Activated naive CD4-positive, alpha-beta T cell treated with anti-CD3 and anti-CD28 coated beads for 36 hours (primary cell): ENCODE results near the gene DDX53. TPM values are rescaled to one million over a fixed set of nuclear protein-coding genes. Genes with fewer than 3 reads are reported as not detected.

Experiments
- CTCF ChIA-PET: fragments of 350-600 bp; sonication (Branson Sonifier 250); formaldehyde crosslinking; loops from one replicate; lab custom pipeline; 2021; ENCODE audit warnings: antibody characterized with exemption; lab: Charles Lee
- DNase-seq: peaks from one replicate; pipeline ENCODE4 v3.0.0-alpha.2; 2020
- H3K27ac Mint-ChIP-seq: one replicate; pipeline ENCODE4 v1.8.0; 2021; ENCODE audit warnings: mild to moderate bottlenecking, mixed read lengths
- H3K27me3 Mint-ChIP-seq: one replicate; pipeline ENCODE4 v1.8.0; 2021; ENCODE audit warnings: low read depth, mixed read lengths
- H3K36me3 Mint-ChIP-seq: one replicate; pipeline ENCODE4 v1.8.0; 2021; ENCODE audit warnings: low read depth, mixed read lengths
- H3K4me1 Mint-ChIP-seq: one replicate; pipeline ENCODE4 v1.8.0; 2021; ENCODE audit warnings: low read depth, mixed read lengths
- H3K4me3 Mint-ChIP-seq: one replicate; pipeline ENCODE4 v1.8.0; 2021; ENCODE audit warnings: mild to moderate bottlenecking, moderate library complexity, mixed read lengths
- H3K9me3 Mint-ChIP-seq: one replicate; pipeline ENCODE4 v1.8.0; 2021; ENCODE audit warnings: mixed read lengths
- intact Hi-C: fragments of 100-400 bp; cut with micrococcal nuclease; formaldehyde crosslinking; loops from one replicate; pipeline ENCODE4 v1.15.1; 2023
- total RNA-seq, 2 experiments: library from RNA; stranded (reverse); gene quantifications; one replicate each; pipeline ENCODE4 v1.2.3, GENCODE V29; 2021

The DDX53 gene
- not detected for total RNA-seq

GRCh38 chrX:22999696-23000223, at the start of gene DDX53:
Gene DDX53 (plus strand): TSS chrX:22999960. CDS start chrX:23000058, 98 bp downstream.
- CTCF ChIA-PET, result no interaction called here
- DNase-seq, result no peak
- Mint-ChIP-seq H3K27ac (no peak within 1 kb of the TSS), H3K4me3 (no peak within 1 kb of the TSS), H3K27me3 (no peaks in the 10 kb centered on the region), H3K4me1 (no peaks in the 10 kb centered on the region), H3K36me3 (no peaks in the 10 kb centered on the region), H3K9me3 (no peaks in the 10 kb centered on the region)
- intact Hi-C loops, result no loop called here

DNA sequence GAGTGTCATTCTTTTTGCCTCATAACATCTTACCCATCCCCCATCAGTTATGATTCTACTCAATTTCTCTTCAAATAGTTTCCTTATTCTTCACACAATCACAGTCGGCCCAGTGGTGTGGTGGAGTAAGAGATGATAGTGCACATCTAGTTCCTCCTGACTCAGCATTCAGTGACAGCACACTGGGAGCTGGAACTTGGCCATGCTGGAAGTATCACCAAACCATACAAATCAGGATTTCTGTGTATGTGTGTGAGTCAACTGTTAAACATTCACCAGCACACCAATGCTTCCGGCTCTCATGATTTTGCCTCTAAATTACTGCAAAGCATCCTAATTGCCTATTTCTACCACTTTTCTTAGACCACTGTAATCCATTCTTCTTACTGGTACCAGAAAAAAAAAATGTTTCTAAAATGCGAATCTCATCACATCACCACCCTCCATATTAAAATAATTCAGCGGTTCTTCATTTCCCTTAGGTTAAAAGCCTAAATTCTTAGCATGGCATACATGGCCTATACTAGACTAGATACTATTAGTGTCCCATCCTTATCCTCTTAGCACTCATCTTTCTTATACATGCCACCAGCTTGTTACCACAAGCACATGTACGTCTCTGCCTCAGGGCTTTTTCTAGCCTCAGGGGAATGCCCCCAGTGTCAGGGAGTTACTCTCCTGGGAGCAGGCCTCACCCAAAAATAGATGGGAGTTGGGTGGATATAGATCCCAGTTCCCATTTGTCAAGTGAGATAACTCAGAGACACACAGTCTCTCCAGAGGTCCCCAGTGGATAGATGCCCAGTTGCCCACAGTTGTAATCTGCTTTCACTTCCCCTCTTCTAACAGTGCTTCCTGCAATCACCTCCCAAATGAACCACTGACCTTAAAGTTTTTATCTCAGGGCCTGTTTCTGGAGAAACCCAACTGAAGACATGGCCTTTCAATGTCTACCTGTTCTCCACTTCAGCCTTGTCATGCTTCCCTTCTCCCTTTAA, 49.2 kb upstream of the DDX53 start:
- Mint-ChIP-seq H3K36me3 (no peaks in the 10 kb centered on the region), H3K9me3 (no peaks in the 10 kb centered on the region), H3K27me3 (no peaks in the 10 kb centered on the region), H3K27ac (no peak overlapping the region), H3K4me3 (no peak overlapping the region), H3K4me1 (no peaks in the 10 kb centered on the region)
- DNase-seq, result no peak
- intact Hi-C loops, result no loop called here
- CTCF ChIA-PET, result no interaction called here

DNA sequence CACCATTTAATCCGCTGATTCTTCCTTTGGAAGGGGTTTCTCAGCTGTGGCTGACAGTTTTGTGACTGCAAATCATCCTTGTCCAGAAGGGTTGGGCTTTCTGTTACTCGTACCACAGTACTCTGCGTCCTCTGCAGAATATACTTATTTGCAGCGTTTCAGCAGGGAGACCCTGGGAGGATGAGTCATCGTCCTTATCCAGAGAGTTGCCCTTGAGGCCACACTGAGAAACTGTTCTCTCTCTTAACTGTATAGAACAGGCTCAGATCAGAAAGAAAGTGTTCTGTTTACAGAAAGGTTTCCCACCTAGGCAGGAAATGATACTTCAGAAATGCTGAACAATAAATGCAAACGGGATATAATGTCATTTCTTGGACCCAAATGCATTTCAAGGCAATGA, 47.8 kb upstream of the DDX53 start:
- no peaks in the 10 kb centered on the region for H3K36me3 Mint-ChIP-seq
- DNase-seq, result no peak
- no peak overlapping the region for H3K27ac Mint-ChIP-seq
- no peaks in the 10 kb centered on the region for H3K4me1 Mint-ChIP-seq
- no peaks in the 10 kb centered on the region for H3K27me3 Mint-ChIP-seq
- H3K9me3 Mint-ChIP-seq, result no peaks in the 10 kb centered on the region
- intact Hi-C loops, result no loop called here
- H3K4me3 Mint-ChIP-seq, result no peak overlapping the region
- CTCF ChIA-PET, result no interaction called here

DNA sequence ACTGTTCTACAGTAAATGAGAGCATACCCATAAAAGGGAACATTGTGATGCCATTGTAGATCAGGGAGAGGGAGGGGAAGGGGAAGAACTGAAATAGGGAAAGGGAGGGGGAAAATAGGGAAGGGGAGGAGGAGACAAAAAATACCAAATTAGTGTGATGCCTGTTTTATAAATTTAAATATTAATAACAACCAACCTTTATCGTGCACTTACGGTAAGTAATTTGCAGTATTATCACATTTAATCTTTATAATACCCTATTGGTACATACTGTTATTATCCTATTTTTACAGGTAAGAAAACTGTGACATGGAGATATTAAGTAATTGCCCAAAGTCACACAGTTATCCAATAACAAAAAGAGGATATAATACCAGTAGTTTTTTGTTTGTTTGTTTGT, 41.5 kb upstream of the DDX53 start:
- Mint-ChIP-seq H3K36me3 (no peaks in the 10 kb centered on the region), H3K4me1 (no peaks in the 10 kb centered on the region)
- CTCF ChIA-PET, result no interaction called here

GRCh38 chrX:22959204-22959920, 40.4 kb upstream of the DDX53 start:
- Mint-ChIP-seq H3K9me3 (no peaks in the 10 kb centered on the region), H3K4me1 (no peaks in the 10 kb centered on the region), H3K4me3 (no peak overlapping the region), H3K27me3 (no peaks in the 10 kb centered on the region), H3K27ac (no peak overlapping the region), H3K36me3 (no peaks in the 10 kb centered on the region)
- no peak for DNase-seq
- CTCF ChIA-PET, result no interaction called here
- intact Hi-C loops, result no loop called here

More for the DNA sequence above, 41.5 kb upstream of the DDX53 start:
- Mint-ChIP-seq H3K9me3 (no peaks in the 10 kb centered on the region), H3K27me3 (no peaks in the 10 kb centered on the region), H3K27ac (no peak overlapping the region), H3K4me3 (no peak overlapping the region)
- intact Hi-C loops, result no loop called here
- DNase-seq, result no peak

GRCh38 chrX:22963196-22963595, 36.6 kb upstream of the DDX53 start:
- H3K9me3 Mint-ChIP-seq, result no peaks in the 10 kb centered on the region
- CTCF ChIA-PET, result no interaction called here
- no peaks in the 10 kb centered on the region for H3K27me3 Mint-ChIP-seq
- H3K27ac Mint-ChIP-seq, result no peak overlapping the region
- H3K4me3 Mint-ChIP-seq, result no peak overlapping the region
- intact Hi-C loops, result no loop called here
- no peaks in the 10 kb centered on the region for H3K36me3 Mint-ChIP-seq
- DNase-seq, result no peak
- no peaks in the 10 kb centered on the region for H3K4me1 Mint-ChIP-seq

GRCh38 chrX:22968494-22968893, 31.3 kb upstream of the DDX53 start:
- CTCF ChIA-PET, result no interaction called here
- no peaks in the 10 kb centered on the region for H3K4me1 Mint-ChIP-seq
- intact Hi-C loops, result no loop called here
- H3K27me3 Mint-ChIP-seq, result no peaks in the 10 kb centered on the region
- DNase-seq, result no peak
- H3K36me3 Mint-ChIP-seq, result no peaks in the 10 kb centered on the region
- H3K9me3 Mint-ChIP-seq, result no peaks in the 10 kb centered on the region
- H3K4me3 Mint-ChIP-seq, result no peak overlapping the region
- H3K27ac Mint-ChIP-seq, result no peak overlapping the region

- CTCF ChIA-PET, result no interaction called here
- Mint-ChIP-seq H3K9me3 (no peaks in the 10 kb centered on the region), H3K27me3 (no peaks in the 10 kb centered on the region), H3K4me1 (no peaks in the 10 kb centered on the region), H3K36me3 (no peaks in the 10 kb centered on the region), H3K27ac (no peak overlapping the region), H3K4me3 (no peak overlapping the region)
- intact Hi-C loops, result no loop called here
- DNase-seq, result no peak
Measured at GRCh38 chrX:22969411-22969810, 30.3 kb upstream of the DDX53 start.

DNA sequence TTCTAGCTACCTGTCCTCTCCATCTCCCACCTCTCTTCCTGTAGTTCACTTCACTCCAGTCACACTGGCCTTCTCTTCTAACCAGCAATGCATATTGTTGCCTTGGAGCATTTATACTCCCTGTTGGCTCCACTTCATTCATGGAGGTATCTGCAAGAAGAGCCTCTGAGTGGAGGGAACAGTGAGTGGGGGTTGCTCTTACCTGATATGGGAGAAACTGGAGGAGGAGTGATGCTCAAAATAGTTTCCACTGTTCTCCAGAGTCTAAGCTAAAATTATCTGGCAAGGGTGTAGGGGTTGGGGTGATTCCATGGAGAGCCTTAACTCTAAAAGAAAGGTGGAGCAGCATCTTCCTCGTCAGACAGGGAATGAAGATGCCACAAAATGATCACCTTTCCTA, 28.9 kb upstream of the DDX53 start:
- intact Hi-C loops, result no loop called here
- H3K27me3 Mint-ChIP-seq, result no peaks in the 10 kb centered on the region
- no peaks in the 10 kb centered on the region for H3K4me1 Mint-ChIP-seq
- CTCF ChIA-PET, result no interaction called here
- no peaks in the 10 kb centered on the region for H3K36me3 Mint-ChIP-seq
- H3K9me3 Mint-ChIP-seq, result no peaks in the 10 kb centered on the region
- H3K4me3 Mint-ChIP-seq, result no peak overlapping the region
- no peak overlapping the region for H3K27ac Mint-ChIP-seq
- no peak for DNase-seq

GRCh38 chrX:22974616-22975015, 25.1 kb upstream of the DDX53 start:
- Mint-ChIP-seq H3K27ac (no peak overlapping the region), H3K4me1 (no peaks in the 10 kb centered on the region), H3K36me3 (no peaks in the 10 kb centered on the region)

GRCh38 chrX:22975786-22976185, 24.0 kb upstream of the DDX53 start:
- CTCF ChIA-PET, result no interaction called here

More at GRCh38 chrX:22974616-22975015, 25.1 kb upstream of the DDX53 start:
- CTCF ChIA-PET, result no interaction called here
- DNase-seq, result no peak
- no peaks in the 10 kb centered on the region for H3K9me3 Mint-ChIP-seq
- H3K27me3 Mint-ChIP-seq, result no peaks in the 10 kb centered on the region
- intact Hi-C loops, result no loop called here
- H3K4me3 Mint-ChIP-seq, result no peak overlapping the region

GRCh38 chrX:22985958-22986357, 13.8 kb upstream of the DDX53 start:
- CTCF ChIA-PET, result no interaction called here
- H3K4me3 Mint-ChIP-seq, result no peak overlapping the region
- intact Hi-C loops, result no loop called here

More at GRCh38 chrX:22975786-22976185, 24.0 kb upstream of the DDX53 start:
- H3K4me3 Mint-ChIP-seq, result no peak overlapping the region
- H3K36me3 Mint-ChIP-seq, result no peaks in the 10 kb centered on the region
- no peak for DNase-seq
- intact Hi-C loops, result no loop called here
- no peaks in the 10 kb centered on the region for H3K9me3 Mint-ChIP-seq
- no peaks in the 10 kb centered on the region for H3K4me1 Mint-ChIP-seq
- no peak overlapping the region for H3K27ac Mint-ChIP-seq
- H3K27me3 Mint-ChIP-seq, result no peaks in the 10 kb centered on the region

More at GRCh38 chrX:22985958-22986357, 13.8 kb upstream of the DDX53 start:
- no peaks in the 10 kb centered on the region for H3K36me3 Mint-ChIP-seq
- no peaks in the 10 kb centered on the region for H3K9me3 Mint-ChIP-seq
- no peaks in the 10 kb centered on the region for H3K4me1 Mint-ChIP-seq
- no peak for DNase-seq
- peaks cover 2% of the 10 kb centered on the region for H3K27me3 Mint-ChIP-seq
- no peak overlapping the region for H3K27ac Mint-ChIP-seq
